GM12865 (cell line): ENCODE measurements around the gene SP6.
A peak's percentile ranks its signal among the peaks of the same experiment; 100 is the strongest.

Source experiments
- DNase-seq: peaks from one replicate; pipeline ENCODE4 v3.0.0; 2010; ENCODE audit warnings: low read depth
- H3K4me3 ChIP-seq: 2 replicates; pipeline ENCODE4 v1.5.1; 2011; ENCODE audit warnings: mild to moderate bottlenecking, low read depth, low read length, control low read depth
- TF ChIP-seq, protein P1 (sequence below): IDR thresholded peaks from 2 replicates; pipeline ENCODE4 v1.5.1; 2011; ENCODE audit warnings: low read length, control low read depth, low read depth, inconsistent platforms; ENCODE audit not compliant: insufficient read depth; ENCODE audit errors: missing control alignments

SP6 gene

DNA sequence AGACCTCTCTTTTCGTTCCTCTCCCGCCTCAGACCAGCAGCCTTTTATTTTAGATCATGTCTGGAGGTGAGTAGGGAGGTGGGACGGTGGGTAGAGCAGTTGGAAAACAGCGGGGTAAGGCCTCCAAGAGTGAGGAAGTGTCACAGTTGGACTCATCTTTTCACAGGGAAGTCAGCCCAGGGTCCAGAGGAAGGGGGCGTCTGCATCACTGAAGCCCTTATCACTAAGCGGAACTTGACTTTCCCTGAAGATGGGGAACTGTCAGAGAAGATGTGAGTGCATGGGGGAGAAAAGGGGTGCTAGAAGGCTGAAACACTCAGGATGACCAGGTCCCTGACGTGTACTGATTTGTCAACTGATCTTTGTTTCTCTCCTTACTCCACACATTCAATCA is 19.0 kb downstream of the SP6 start:
- no peak for DNase-seq
- TF ChIP-seq, protein P1, sequence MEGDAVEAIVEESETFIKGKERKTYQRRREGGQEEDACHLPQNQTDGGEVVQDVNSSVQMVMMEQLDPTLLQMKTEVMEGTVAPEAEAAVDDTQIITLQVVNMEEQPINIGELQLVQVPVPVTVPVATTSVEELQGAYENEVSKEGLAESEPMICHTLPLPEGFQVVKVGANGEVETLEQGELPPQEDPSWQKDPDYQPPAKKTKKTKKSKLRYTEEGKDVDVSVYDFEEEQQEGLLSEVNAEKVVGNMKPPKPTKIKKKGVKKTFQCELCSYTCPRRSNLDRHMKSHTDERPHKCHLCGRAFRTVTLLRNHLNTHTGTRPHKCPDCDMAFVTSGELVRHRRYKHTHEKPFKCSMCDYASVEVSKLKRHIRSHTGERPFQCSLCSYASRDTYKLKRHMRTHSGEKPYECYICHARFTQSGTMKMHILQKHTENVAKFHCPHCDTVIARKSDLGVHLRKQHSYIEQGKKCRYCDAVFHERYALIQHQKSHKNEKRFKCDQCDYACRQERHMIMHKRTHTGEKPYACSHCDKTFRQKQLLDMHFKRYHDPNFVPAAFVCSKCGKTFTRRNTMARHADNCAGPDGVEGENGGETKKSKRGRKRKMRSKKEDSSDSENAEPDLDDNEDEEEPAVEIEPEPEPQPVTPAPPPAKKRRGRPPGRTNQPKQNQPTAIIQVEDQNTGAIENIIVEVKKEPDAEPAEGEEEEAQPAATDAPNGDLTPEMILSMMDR: no peak
- peak overlapping the region; percentile 81 for H3K4me3 ChIP-seq

DNA sequence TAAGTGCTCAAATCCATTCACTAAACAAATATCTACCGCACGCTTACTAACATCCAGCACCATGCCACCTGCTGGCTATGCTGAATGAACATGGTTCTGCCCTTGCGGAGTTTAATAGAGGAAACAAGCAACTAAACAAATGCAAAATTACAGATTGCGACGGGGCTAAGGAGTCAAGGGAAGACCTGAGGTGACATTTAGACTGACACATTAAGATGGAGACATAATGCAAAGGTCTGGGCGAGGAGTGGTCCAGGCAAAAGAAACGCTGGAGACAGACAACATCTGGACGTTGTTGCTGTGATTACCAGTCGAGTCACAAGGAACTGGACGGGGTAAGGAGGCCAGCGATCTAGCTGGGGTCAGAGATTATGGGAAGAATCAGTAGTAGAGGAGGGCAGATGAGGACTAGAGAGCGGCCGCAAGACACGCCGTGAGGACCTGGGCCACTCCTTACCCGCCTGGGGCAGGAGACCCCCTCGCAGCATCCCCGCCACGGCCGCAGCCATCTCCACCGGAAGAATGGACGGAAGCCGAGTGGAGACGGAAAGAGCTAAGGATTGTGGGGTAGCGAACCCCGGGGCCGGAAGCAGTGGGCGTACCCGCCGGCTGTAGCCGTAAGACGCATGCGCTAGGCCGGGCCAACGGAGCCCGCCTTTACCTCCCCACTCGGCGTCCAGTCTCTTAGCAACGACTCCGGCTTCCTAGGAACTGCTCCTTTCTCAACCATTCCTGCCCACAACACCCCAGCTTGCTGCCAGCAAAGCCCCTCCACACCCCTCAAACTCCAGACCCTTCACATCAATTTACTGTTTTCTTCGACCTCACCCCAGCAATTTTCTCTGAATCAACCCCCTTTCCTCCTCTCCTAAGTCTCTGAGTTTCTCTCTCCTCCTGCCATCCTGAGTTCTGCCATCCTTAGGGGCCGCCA is 19.7 kb downstream of the SP6 start, which contains the start of the genes LRRC46 and MRPL10:
Gene LRRC46, plus strand, starts transcription at position 668 of the 931 bp plus-strand sequence. CDS start 320 bp downstream, outside the sequence.
Gene MRPL10, minus strand, starts transcription at position 539 of the 931 bp plus-strand sequence. Its CDS starts 30 bp downstream, at position 509.
- TF ChIP-seq, protein P1: no peak
- peak within 1 kb of the TSS; percentile 81 for H3K4me3 ChIP-seq
- peak; percentile 94 for DNase-seq

DNA sequence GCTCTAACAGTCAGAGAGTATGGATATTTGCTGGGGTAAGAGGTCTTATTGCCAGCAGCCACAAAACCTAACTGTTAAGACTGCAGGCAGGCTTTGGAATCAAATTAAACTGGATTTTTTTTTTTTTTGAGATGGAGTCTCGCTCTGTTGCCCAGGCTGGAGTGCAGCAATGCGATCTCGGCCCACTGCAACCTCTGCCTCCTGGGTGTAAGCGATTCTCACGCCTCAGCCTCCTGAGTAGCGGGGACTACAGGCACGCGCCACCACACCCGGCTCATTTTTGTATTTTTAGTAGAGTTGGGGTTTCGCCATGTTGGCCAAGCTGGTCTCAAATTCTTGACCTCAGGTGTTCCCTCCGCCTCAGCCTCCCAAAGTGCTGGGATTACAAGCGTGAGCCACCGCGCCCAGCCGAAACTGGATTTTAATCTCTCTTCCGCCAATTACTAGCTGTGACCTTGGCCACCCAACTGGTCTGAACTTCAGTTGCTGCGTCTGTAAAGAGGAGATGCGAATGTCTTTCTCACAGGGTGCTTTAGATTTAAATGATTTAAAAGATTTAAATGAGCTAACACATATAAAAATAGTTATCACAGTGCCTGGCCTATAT is 20.5 kb downstream of the SP6 start:
- TF ChIP-seq, protein P1: no peak
- DNase-seq: no peak
- peak overlapping the region; percentile 81 for H3K4me3 ChIP-seq

DNA sequence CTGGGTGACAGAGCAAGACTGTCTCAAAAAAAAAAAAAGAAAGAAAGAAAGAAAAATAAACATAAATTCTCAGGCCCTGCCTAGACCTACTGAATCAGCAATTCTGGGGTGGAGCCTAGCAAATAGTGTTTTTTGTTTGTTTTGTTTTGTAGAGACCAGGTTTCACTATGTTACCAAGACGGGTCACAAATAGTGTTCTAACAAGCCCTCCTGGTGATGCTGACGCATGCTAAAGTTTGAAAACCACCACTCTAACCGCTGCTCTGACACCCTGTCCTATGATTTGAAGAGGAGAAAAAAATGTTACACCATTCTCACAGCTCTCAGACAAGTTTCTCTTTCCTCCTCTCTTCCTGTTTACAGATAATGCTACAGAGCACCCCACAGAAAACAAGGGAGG is 21.1 kb downstream of the SP6 start:
- no peak overlapping the region for H3K4me3 ChIP-seq
- DNase-seq: no peak

DNA sequence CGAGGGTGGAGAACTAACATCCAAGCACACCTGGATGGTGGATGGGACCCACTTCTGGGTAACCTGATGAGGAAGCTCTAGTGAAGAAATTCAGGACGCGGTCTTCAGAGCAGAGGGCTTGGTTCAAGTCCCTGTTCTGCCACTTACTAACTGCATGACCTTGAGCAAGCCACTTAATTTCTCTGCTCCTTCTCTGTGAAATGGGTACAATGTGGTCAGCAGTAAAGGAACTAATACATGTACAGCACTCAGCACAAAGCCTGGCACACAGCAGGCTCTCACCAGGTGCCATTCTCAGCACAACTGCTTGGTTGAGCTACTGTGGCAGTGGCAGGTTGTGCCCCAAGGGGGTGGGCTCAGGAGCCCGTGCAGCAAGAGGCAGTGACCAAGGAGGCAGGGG is 27.4 kb downstream of the SP6 start:
- H3K4me3 ChIP-seq: no peak overlapping the region
- TF ChIP-seq, protein P1: no peak
- DNase-seq: no peak

More for the DNA sequence above, 21.1 kb downstream of the SP6 start:
- TF ChIP-seq, protein P1: no peak

DNA sequence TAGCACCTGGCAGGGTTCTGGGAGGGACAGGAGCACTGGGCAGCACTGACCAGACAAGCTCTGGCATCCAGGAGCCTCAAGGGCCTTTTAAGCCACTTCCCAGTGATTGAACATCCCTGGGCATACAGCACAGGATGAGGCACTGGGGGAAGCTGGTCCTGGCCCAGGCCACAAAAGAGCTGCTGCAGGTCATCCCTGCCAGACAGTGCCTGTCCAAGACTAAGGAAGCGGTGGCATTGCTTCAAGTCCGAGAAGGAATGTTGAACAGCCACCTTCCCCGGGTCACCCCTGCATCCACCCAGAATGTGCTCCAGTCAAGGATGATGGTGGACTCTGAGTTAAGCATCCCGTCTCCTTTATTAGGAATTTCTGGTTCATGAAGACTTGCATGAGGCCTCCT is 28.2 kb downstream of the SP6 start:
- no peak overlapping the region for H3K4me3 ChIP-seq
- TF ChIP-seq, protein P1: no peak
- DNase-seq: no peak
